ENCODE data around the gene SLC35C1.

The SLC35C1 gene

DNA sequence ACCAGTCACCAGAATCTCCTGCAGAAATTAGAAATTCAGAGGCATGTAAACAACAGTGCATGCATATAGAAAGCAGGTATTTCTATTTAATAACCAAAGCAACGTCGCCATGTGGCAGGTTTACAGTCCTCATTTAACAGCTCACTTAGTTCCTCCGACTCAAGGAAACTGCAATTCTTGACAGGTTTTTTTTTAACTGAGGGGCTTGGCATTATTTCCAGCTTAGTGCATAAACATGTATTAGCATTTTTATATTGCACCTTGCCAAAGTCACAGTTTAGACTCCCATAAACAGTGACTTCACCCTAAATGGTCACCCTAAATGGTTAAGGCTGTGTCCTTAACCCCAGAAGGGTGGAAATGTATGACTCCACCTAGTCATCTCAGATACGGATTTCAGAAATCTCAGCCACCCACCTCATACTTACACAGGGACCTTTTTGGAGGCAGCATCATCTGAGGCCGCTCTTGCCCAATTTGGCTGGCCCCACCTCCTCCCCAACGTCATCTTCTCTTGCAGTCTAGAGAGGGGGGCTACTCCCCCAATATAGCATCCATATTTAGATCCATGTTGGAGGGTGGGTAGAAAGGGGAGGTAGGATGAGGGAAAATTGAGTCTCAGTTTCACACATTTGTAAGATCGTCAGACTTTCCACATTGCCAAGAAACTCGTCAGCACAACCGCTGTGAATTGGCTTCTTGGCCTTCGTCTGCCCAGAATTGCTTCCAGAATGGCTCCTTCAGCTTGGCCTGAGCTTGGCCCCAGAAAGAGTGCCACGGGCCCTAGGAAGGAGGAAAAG is 31.8 kb upstream of the SLC35C1 start:
- DNase-seq (ENCODE audit: insufficient read length, low spot score) (no peak), FAIRE-seq (no peak)
- no peak for TF ChIP-seq POLR2A (IDR thresholded peaks at IDR 0.05; ENCODE audit: low read depth, low read length)

DNA sequence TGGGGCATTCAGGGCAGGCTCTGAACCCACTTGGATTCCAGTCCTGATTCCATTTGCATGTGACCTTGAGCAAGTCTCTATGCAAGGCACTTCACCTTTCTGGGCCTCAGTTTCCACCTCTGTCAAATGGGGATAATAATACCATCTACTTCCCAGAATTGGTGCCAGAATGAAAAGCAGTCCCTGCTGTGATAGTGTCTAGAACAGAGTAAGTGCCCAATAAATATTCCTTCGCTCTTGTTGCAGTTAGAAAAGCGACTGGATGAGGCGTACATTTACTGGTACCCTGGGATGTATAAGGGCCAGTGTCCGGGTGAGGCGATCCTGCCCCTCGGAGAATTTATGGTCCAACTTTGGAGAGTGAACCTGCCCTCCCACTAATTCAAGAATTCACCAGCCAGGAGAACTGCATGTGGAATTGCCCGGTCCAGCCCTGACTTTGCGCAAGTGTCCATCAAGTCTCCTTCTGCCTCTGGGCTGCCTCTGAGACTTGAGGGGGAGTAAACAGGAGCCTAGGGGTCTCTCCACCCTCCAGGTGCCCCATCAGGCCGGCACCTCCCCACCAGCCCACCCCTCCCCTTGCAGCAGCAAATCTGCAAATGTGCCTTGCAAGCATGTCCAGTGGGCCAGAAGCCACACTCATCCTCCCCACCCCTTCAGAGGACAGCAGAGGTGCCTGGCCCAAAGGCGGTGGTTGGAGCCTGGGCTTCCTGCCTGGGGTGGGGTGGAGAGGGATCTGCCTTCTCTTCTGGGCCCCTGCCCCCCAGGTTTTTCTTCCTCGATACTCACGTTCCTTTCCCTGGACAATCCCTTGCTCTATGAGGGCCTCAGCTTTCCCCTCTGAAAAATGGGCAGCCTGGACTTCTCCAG is 30.9 kb upstream of the SLC35C1 start:
- no peak for FAIRE-seq

DNA sequence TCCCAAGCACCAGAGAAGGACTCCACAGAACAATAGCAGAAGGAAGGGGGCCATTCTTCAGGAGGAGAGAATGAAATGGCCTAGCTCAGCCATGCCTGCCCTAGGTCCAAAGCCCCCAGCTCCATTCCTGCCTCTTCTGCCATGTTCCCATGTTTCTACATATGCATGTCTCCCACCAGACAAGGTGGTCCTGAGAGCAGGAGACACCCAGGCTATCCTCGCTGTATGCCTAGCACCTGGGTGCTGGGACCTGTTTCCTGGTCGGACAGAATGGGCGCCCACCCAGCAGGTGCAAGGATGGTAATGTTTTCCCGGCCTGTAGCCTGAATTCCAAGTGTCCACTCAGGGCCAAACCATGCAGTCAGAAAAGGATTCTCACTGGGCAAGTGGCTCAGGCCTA is 30.2 kb upstream of the SLC35C1 start:
- no peak for DNase-seq (ENCODE audit: insufficient read length, low spot score)
- no peak for TF ChIP-seq POLR2A (IDR thresholded peaks at IDR 0.05; ENCODE audit: low read depth, low read length)
- no peak for FAIRE-seq

More for the DNA sequence above, 30.9 kb upstream of the SLC35C1 start:
- TF ChIP-seq POLR2A (IDR thresholded peaks at IDR 0.05; ENCODE audit: low read depth, low read length), result no peak
- DNase-seq (ENCODE audit: insufficient read length, low spot score), result no peak

DNA sequence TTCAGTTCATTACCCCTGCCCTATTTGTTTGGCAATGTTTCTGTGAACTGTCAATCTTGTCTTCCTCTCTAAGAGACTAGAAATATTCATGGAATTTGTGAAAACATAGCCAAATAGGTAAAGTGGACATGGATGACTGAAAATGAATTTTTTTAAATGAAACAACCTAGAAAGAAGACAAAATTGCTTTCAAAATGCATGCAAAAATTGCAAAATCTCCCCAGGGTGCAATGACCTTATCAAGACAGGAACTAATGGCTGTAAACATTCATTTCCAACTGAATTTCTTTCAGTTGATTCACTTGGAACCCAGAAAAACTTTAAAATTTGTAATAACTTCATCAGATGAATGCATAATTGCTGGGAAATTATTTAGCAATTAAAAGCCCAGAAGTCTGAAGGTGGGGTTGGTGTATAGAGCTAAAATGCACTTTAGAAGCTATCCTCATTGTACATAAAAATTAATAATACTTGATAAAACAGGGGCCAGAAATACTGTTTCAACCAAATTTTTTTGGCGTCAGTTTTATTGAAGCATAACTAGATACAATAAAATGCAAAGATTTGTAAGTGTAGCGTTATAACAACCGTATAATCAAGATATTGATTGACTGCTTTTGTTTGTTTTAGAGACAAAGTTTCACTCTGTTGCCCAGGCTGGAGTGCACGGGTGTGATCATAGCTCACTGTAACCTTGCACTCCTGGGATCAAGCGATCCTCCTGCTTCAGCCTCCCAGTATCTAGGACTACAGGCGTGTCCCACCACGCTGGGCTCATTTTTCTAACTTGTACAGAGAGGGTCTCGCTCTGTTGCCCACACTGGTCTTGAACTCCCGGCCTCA is 27.6 kb upstream of the SLC35C1 start:
- no peak for FAIRE-seq
- DNase-seq (ENCODE audit: insufficient read length, low spot score), result no peak

DNA sequence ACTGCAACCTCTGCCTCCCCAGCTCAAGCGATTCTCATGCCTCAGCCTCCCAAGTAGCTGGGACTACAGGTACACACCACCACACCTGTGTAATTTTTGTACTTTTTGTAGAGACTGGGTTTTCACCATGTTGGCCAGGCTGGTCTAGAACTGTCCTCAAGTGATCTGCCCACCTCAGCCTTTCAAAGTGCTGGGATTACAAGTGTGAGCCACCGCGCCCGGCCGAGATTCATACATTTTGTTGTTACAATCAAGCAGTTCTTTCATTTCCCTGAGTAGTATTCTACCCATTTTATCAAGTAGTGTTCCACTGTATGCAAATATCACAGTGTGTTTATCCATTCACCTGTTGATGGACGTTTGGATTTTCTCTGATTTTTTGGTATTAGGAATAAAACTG is 26.6 kb upstream of the SLC35C1 start:
- FAIRE-seq (no peak), DNase-seq (ENCODE audit: insufficient read length, low spot score) (no peak)
- no peak for TF ChIP-seq POLR2A (IDR thresholded peaks at IDR 0.05; ENCODE audit: low read depth, low read length)

More for the DNA sequence above, 27.6 kb upstream of the SLC35C1 start:
- TF ChIP-seq POLR2A (IDR thresholded peaks at IDR 0.05; ENCODE audit: low read depth, low read length), result no peak

DNA sequence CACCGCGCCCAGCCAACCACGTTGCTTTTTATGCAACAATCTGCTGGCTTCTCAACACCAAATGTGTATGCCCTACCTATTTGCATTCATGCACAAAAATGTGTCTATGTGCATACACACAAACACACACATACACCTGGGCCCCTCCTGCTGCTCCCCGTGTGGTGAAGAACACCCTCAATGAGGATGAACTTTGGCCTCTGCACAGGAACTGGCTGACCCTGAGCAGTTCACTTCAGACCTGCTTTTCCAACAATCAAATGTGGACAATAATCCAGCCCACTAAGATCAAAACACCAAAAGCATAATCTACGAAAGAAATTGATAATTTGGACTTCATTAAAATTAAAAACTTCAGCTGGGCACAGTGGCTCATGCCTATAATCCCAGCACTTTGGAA is 25.3 kb upstream of the SLC35C1 start:
- FAIRE-seq (no peak), DNase-seq (ENCODE audit: insufficient read length, low spot score) (no peak)
- no peak for TF ChIP-seq POLR2A (IDR thresholded peaks at IDR 0.05; ENCODE audit: low read depth, low read length)

DNA sequence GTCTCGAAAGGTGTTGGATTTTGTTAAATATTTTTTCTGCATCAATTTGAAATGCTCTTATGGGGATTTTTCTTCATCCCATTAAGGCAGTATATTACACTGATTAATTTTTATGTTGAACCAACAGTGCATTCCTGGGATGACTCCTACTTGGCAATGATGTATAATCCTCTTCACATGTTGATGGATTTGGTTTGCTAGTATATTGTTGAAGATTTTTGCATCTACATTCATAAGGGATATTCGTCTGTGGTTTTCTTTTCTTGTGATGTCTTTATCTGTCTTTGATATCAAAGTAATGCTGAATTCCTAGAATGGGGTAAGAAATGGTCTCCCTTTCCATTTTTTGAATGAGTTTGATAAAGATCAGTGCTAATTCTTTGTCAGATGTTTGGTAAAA is 18.7 kb upstream of the SLC35C1 start:
- no peak for DNase-seq (ENCODE audit: insufficient read length, low spot score)
- no peak for TF ChIP-seq POLR2A (IDR thresholded peaks at IDR 0.05; ENCODE audit: low read depth, low read length)
- no peak for FAIRE-seq

DNA sequence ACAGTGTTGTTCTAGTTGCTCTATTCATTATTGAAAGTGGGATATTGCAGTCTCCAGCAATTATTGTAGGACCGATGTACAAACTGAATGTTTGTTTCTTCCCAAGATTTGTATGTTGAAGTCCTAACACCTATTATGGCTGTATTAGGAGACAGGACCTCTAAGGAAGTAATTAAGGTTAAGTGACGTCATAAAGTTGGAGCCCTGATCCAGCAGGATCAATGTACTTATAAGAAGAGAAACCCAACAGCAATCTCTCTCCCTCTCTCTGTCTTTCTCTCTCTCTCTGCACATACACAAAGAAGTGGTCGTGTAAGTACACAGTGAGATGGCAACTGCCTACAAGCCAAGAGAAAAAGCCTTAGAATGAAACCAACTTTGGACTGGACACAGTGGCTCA is 16.1 kb upstream of the SLC35C1 start:
- DNase-seq (ENCODE audit: insufficient read length, low spot score) (no peak), FAIRE-seq (no peak)
- TF ChIP-seq POLR2A (IDR thresholded peaks at IDR 0.05; ENCODE audit: low read depth, low read length), result no peak

DNA sequence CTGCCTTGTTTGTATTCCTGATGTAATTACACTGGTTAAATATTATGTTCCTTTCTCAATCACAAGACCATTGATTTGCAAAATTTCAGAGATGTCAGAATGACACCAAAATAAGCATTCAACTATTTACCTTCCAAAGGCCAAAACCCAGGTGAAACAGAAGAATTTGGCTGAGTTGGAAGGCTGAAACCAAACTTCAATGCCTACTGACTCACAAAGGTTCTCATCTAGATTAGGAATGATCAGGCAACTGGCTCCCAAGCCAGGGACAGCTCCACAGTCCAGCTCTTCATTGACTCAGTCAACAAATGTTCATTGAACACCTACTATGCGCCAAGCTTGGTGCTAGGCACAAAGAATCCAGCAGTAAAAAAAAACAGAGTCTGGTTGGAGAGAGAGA is 13.4 kb upstream of the SLC35C1 start:
- TF ChIP-seq POLR2A (IDR thresholded peaks at IDR 0.05; ENCODE audit: low read depth, low read length), result no peak
- DNase-seq (ENCODE audit: insufficient read length, low spot score), result no peak

DNA sequence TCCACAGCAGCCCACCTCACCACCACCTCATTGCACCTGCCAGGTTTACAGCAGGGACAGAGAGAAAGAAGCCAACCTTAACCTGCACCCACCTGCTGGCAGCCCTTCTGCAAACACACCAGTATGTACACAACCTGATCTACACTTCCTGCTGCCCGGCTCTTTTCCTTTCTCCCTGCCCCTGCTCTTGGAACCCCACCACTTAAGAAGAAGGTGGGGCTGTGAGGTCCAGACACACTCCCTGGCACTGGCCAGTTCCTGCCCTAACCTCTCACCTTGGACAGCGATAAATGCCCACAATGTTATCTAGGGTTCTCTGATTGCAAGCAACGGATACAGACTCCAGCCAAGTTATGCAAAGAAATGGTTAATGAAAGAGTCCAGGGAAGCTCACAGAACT is 10.8 kb upstream of the SLC35C1 start:
- no peak for FAIRE-seq
- DNase-seq (ENCODE audit: insufficient read length, low spot score), result no peak
- TF ChIP-seq POLR2A (IDR thresholded peaks at IDR 0.05; ENCODE audit: low read depth, low read length), result no peak

More for the DNA sequence above, 13.4 kb upstream of the SLC35C1 start:
- no peak for FAIRE-seq

DNA sequence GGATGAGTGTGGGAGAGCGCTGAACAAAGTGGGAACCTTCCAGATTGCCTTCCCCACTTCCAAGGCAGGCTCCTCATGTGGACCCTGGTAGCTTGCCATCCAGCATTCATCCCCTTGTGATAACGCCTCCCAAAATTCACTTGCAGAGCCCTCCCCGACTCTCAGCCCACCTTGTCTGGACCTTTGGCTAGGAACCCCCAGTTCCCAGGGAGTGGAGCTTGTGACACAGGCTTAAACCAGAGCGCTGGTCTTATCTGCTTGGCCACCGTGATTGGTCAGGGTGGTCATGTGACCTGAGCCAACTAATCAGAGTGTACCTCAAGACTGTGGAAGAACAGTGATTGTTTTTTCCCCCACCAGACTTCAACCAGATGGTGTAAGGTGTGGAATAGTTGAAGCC is 9.6 kb upstream of the SLC35C1 start:
- DNase-seq (ENCODE audit: insufficient read length, low spot score) (no peak), FAIRE-seq (no peak)
- TF ChIP-seq POLR2A (IDR thresholded peaks at IDR 0.05; ENCODE audit: low read depth, low read length), result no peak

DNA sequence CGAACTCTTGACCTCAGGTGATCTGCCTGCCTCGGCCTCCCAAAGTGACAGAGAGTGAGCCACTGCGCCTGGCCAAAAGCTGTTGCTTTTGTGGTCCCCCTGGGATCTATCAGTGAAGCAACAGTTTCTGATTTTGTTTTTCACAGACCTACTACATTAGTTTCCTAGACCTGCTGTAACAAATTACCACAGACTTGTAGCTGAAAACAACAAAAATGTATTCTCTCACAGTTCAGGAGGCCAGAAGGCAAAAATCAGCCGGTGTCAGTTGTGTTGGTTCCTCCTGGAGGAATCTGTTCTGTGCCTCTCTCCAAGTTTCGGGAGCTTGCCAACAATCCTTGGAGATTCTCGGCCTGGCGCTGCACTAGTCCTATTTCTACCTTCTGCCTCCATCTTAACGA is 8.5 kb upstream of the SLC35C1 start:
- TF ChIP-seq POLR2A (IDR thresholded peaks at IDR 0.05; ENCODE audit: low read depth, low read length), result no peak
- DNase-seq (ENCODE audit: insufficient read length, low spot score) (no peak), FAIRE-seq (no peak)

DNA sequence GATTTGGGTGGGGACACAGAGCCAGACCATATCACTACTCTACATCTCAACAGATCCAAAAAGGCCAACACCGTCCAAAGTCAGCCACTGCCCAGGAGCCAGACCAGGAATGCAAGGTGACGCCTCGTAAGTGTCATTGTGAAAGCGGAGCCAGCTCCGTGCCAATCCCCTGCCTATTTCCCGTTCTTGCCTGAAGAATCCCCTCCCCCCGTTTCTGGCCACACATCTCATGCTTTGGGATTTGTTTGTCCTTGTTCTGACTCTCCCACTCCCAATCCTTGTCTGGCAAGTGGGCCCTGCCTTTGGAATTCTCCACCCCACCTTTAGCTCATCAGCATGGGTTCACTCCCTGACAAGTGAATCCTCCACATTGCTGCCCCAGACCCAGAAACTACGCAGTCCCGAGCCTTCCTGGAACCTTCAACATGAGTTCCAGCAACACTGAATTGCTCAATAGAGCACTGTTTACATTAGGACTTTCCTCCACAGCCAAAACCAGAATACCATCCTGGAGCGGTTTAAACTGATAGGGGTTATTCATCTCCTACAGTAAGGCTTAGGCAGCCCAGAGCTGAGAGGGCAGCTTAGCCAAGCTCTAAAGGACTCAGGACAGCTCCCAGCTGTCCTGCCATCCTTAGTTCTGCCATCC is 6.0 kb upstream of the SLC35C1 start:
- TF ChIP-seq POLR2A (IDR thresholded peaks at IDR 0.05; ENCODE audit: low read depth, low read length), result no peak
- DNase-seq (ENCODE audit: insufficient read length, low spot score), result no peak
- FAIRE-seq, result no peak

Measured in H54 (cell line).